SH-SY5Y (cell line): ENCODE measurements around the gene FBXL13.

ENCODE experiments used
- GATA2 ChIP-seq: IDR thresholded peaks from 2 replicates; pipeline ENCODE4 v1.6.1; 2011; ENCODE audit warnings: mild to moderate bottlenecking, low read depth, low read length
- GATA3 ChIP-seq: IDR thresholded peaks from 2 replicates; pipeline ENCODE4 v1.6.1; 2011; ENCODE audit warnings: low read depth, mild to moderate bottlenecking, low read length, moderate library complexity

DNA sequence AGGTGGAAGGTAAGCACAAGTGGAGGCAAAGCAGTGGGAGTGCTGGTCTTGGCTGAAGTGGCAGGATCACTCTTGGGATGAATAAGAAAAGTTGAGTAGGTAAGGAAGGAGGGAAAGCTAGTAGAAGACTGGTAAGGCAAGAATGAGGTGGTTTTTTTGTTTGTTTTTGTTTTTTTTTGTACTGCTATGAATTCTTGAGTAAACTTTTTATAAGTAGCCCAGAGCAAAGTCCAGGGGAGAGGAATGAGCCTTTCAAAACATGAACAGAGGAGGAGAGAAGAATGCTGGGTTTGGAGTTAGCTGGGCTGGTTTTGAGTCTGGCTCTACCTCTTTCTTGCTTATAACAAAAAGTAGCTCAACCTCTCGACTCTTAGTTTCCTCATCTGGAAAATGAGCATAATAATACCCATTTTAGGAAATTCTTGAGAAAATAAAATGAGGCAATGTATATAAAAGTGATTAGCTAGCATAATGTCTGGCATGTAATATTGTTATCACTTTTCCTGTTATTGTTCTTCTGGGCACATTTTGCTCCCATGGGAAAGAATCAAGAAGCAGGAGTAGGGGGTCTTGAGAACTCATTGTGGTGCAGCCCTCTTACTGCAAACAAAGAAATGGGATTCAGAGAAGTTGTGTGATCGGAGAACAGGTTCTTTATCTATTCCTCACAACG lies 185.9 kb downstream of the FBXL13 start:
- TF ChIP-seq GATA3 (no peak), GATA2 (no peak)
